IMR-90 (cell line): ENCODE data around the gene PUDP. TPM values are rescaled to one million over a fixed set of nuclear protein-coding genes. Genes with fewer than 3 reads are reported as not detected.

Source experiments
- ATAC-seq: fragments of 200-7000 bp; cut with Tn5 transposase; 2 replicates; pipeline ENCODE4 v1.9.1; 2020; ENCODE audit warnings: low read depth, mild to moderate bottlenecking, moderate library complexity
- BruUV-seq: library from RNA; stranded (reverse); fragments of 400-500 nt; replicated peaks from 2 replicates; lab custom pipeline; 2021; lab: Mats Ljungman, UMichigan
- CTCF ChIA-PET: fragments of 300-600 bp; formaldehyde crosslinking; extraction: SDS; loops from one replicate; lab custom pipeline; 2021; ENCODE audit warnings: antibody characterized with exemption; lab: Yijun Ruan, JAX
- POLR2A ChIA-PET: fragments of 300-600 bp; sonication (Branson Sonifier 250); formaldehyde crosslinking; loops from one replicate; lab custom pipeline; 2022; ENCODE audit warnings: antibody characterized with exemption; ENCODE audit not compliant: unreplicated experiment; lab: Charles Lee
- DNase-seq: peaks from one replicate; pipeline ENCODE4 v3.0.0; 2013
- H2AFZ ChIP-seq: replicated peaks from 2 replicates; pipeline ENCODE3; 2013; ENCODE audit warnings: low read length, mild to moderate bottlenecking; ENCODE audit not compliant: poor library complexity
- H2AK5ac ChIP-seq: 2 replicates; pipeline ENCODE4 v1.6.1; 2013; ENCODE audit warnings: low read depth, low read length, inconsistent platforms
- H2AK9ac ChIP-seq: replicated peaks from 2 replicates; pipeline ENCODE3; 2013; ENCODE audit warnings: mild to moderate bottlenecking, low read depth, low read length, moderate library complexity; ENCODE audit not compliant: poor library complexity
- H2BK120ac ChIP-seq: 2 replicates; pipeline ENCODE4 v1.6.1; 2013; ENCODE audit warnings: low read depth, low read length, inconsistent platforms
- H2BK15ac ChIP-seq: 3 replicates; pipeline ENCODE4 v1.6.1; 2013; ENCODE audit warnings: low read depth, low read length, inconsistent platforms
- H2BK20ac ChIP-seq: 2 replicates; pipeline ENCODE4 v1.6.1; 2013; ENCODE audit warnings: low read depth, mild to moderate bottlenecking, inconsistent platforms, low read length, moderate library complexity
- H2BK5ac ChIP-seq: 2 replicates; pipeline ENCODE4 v1.6.1; 2013; ENCODE audit warnings: mild to moderate bottlenecking, low read depth, low read length, inconsistent platforms; ENCODE audit not compliant: poor library complexity, severe bottlenecking
- H3K14ac ChIP-seq: replicated peaks from 2 replicates; pipeline ENCODE4 v1.6.1; 2013; ENCODE audit warnings: low read depth, low read length, inconsistent platforms
- H3K18ac ChIP-seq: 2 replicates; pipeline ENCODE4 v1.6.1; 2013; ENCODE audit warnings: low read depth, low read length, control low read depth
- H3K23ac ChIP-seq: 2 replicates; pipeline ENCODE4 v1.6.1; 2013; ENCODE audit warnings: low read depth, low read length, inconsistent platforms
- H3K27ac ChIP-seq: 2 replicates; pipeline ENCODE4 v1.5.1; 2013; ENCODE audit warnings: mild to moderate bottlenecking, control low read depth, low read length; ENCODE audit not compliant: insufficient read depth
- H3K27me3 ChIP-seq: 2 replicates; pipeline ENCODE4 v1.6.1; 2013; ENCODE audit warnings: low read length; ENCODE audit not compliant: control insufficient read depth, insufficient read depth
- H3K36me3 ChIP-seq: 2 replicates; pipeline ENCODE4 v1.6.1; 2013; ENCODE audit warnings: low read length, mixed read lengths; ENCODE audit not compliant: control insufficient read depth, insufficient read depth
- H3K4ac ChIP-seq: 2 replicates; pipeline ENCODE4 v1.6.1; 2013; ENCODE audit warnings: low read depth, low read length, inconsistent platforms
- H3K4me1 ChIP-seq: 2 replicates; pipeline ENCODE4 v1.6.1; 2013; ENCODE audit warnings: low read length, mixed read lengths; ENCODE audit not compliant: control insufficient read depth, insufficient read depth
- H3K4me2 ChIP-seq: 2 replicates; pipeline ENCODE4 v1.6.1; 2013; ENCODE audit warnings: low read depth, mild to moderate bottlenecking, control low read depth, low read length, moderate library complexity
- H3K4me3 ChIP-seq: 2 replicates; pipeline ENCODE4 v1.5.1; 2013; ENCODE audit warnings: low read depth, mild to moderate bottlenecking, control low read depth, low read length, moderate library complexity; ENCODE audit not compliant: insufficient read depth
- H3K56ac ChIP-seq: 2 replicates; pipeline ENCODE4 v1.6.1; 2013; ENCODE audit warnings: low read length, inconsistent platforms; ENCODE audit not compliant: insufficient read depth; ENCODE audit errors: extremely low read depth
- H3K79me1 ChIP-seq, 2 experiments: 2 replicates each; pipeline ENCODE4 v1.6.1; 2013; ENCODE audit warnings: low read length in 2 of 2, inconsistent platforms in 1 of 2, low read depth in 1 of 2
- H3K9ac ChIP-seq: 2 replicates; pipeline ENCODE4 v1.6.1; 2013; ENCODE audit warnings: low read depth, low read length, control low read depth
- H3K9me1 ChIP-seq: 2 replicates; pipeline ENCODE4 v1.6.1; 2013; ENCODE audit warnings: low read length, inconsistent platforms; ENCODE audit not compliant: insufficient read depth
- H3K9me3 ChIP-seq: 2 replicates; pipeline ENCODE4 v1.6.1; 2013; ENCODE audit warnings: low read length; ENCODE audit not compliant: control insufficient read depth, insufficient read depth
- H4K20me1 ChIP-seq: 2 replicates; pipeline ENCODE4 v1.6.1; 2013; ENCODE audit warnings: low read length, inconsistent platforms; ENCODE audit not compliant: insufficient read depth
- H4K5ac ChIP-seq: 2 replicates; pipeline ENCODE4 v1.6.1; 2013; ENCODE audit warnings: mild to moderate bottlenecking, low read depth, low read length, control low read depth
- H4K8ac ChIP-seq, 2 experiments: 2 replicates each; pipeline ENCODE4 v1.6.1; 2013; ENCODE audit warnings: low read depth in 2 of 2, low read length in 2 of 2, control low read depth in 1 of 2, inconsistent platforms in 1 of 2
- H4K91ac ChIP-seq: 2 replicates; pipeline ENCODE4 v1.6.1; 2013; ENCODE audit warnings: low read depth, low read length, inconsistent platforms; ENCODE audit not compliant: insufficient read depth
- BHLHE40 ChIP-seq: fragments of 150-350 bp; IDR thresholded peaks from 2 replicates; pipeline ENCODE4 v1.6.1; 2016; ENCODE audit warnings: mild to moderate bottlenecking, low read depth, low read length
- CHD1 ChIP-seq: IDR thresholded peaks from 2 replicates; pipeline ENCODE4 v1.6.1; 2012; ENCODE audit warnings: low read depth, low read length, improper control_type of control experiment
- FOS ChIP-seq: fragments of 150-350 bp; IDR thresholded peaks from 2 replicates; pipeline ENCODE4 v1.6.1; 2016; ENCODE audit warnings: low read depth, low read length
- MAZ ChIP-seq: IDR thresholded peaks from 2 replicates; pipeline ENCODE4 v1.6.1; 2012; ENCODE audit warnings: low read depth, mild to moderate bottlenecking, low read length, improper control_type of control experiment, moderate library complexity, borderline replicate concordance
- NFE2L2 ChIP-seq: fragments of 150-350 bp; IDR thresholded peaks from 2 replicates; pipeline ENCODE4 v1.6.1; 2016; ENCODE audit warnings: low read depth, mild to moderate bottlenecking, low read length
- RAD21 ChIP-seq: IDR thresholded peaks from 2 replicates; pipeline ENCODE4 v1.6.1; 2012; ENCODE audit warnings: low read length, improper control_type of control experiment
- RCOR1 ChIP-seq: IDR thresholded peaks from 2 replicates; pipeline ENCODE4 v1.6.1; 2012; ENCODE audit warnings: mild to moderate bottlenecking, low read length, improper control_type of control experiment; ENCODE audit not compliant: insufficient replicate concordance
- SMC3 ChIP-seq: fragments of 150-350 bp; IDR thresholded peaks from 2 replicates; pipeline ENCODE4 v1.6.1; 2016; ENCODE audit warnings: low read depth, mild to moderate bottlenecking, antibody characterized with exemption, low read length, moderate library complexity
- WGBS, 2 experiments: methylation state at CpG; one replicate each; pipeline versions ENCODE4 v1.1.5 to v1.1.7; 2013; ENCODE audit warnings: missing lambda C conversion rate in 2 of 2; ENCODE audit not compliant: insufficient read length in 1 of 2; ENCODE audit errors: extremely low coverage in 2 of 2; 5-methylcytosine and 5-hydroxymethylcytosine counted together
- dilution Hi-C: fragments of 300-500 bp; cut with HindIII; formaldehyde crosslinking; loops from one replicate; pipeline ENCODE4 v1.14.3; 2018; ENCODE audit warnings: low sequenced_read_pairs; ENCODE audit not compliant: unreplicated experiment
- in situ Hi-C: fragments of 300-500 bp; cut with MboI; formaldehyde crosslinking; loops from 3 replicates; pipeline ENCODE4 v1.14.3; 2019; ENCODE audit warnings: low sequenced_read_pairs, inconsistent platforms, mixed read lengths
- intact Hi-C: fragments of 100-400 bp; cut with micrococcal nuclease; formaldehyde crosslinking; loops from 2 replicates; pipeline ENCODE4 v1.10.0; 2022
- polyA plus RNA-seq, 3 experiments: library from polyadenylated mRNA; depleted of rRNA; stranded (reverse); fragments of >200 nt; gene quantifications; 2 replicates each; pipeline ENCODE4 v1.2.3, GENCODE V29; 2012; ENCODE audit warnings: low replicate concordance in 1 of 3
- total RNA-seq: library from RNA; depleted of rRNA; stranded (reverse); fragments of >200 nt; gene quantifications from 2 replicates; pipeline ENCODE4 v1.2.3, GENCODE V29; 2012
- TF ChIP-seq, protein P1 (sequence below): fragments of 150-350 bp; IDR thresholded peaks from 2 replicates; pipeline ENCODE4 v1.6.1; 2016; ENCODE audit warnings: low read depth, mild to moderate bottlenecking, low read length, moderate library complexity, borderline replicate concordance
- TF ChIP-seq, protein P2 (sequence below): conservative IDR thresholded peaks from 2 replicates; pipeline ENCODE4 v1.5.1; 2012; ENCODE audit warnings: mild to moderate bottlenecking, low read depth, low read length, improper control_type of control experiment

Gene PUDP
- total and polyA plus RNA-seq, 2 of the 4 experiments (the other 2 are of a cell fraction) = 22.2 to 28.6 TPM

DNA sequence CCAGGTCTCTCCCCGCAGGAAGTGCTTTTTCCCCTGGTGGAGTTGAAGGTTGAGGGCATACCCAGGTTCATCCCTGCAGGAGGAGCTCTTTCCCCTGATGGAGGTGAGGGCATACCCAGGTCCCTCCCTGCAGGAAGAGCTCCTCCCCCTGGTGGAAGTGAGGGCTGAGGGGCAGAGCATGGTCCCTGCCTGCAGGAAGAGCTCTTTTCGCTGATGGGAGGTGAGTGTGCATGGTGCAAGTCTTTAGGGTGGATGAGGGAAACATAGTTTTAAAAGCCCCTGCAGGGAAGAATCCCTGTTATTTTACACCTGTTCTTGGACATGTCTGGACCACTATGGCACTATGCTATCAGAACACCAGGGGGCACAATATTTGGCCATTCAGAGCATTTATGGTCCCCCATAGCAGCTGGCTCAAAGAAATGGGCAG, 43.7 kb upstream of the PUDP start:
- Histone ChIP-seq H3K23ac (no peak overlapping the region), H3K27me3 (no peaks in the 10 kb centered on the region), H3K56ac (no peak overlapping the region), H2BK120ac (no peak overlapping the region), H2BK5ac (no peak overlapping the region), H2AFZ (no peak overlapping the region), H3K4me2 (no peak overlapping the region), H4K8ac (no peak overlapping the region), H3K27ac (no peak overlapping the region), H2BK20ac (no peak overlapping the region), H3K18ac (no peak overlapping the region), H3K4me1 (no peaks in the 10 kb centered on the region), H3K9me1 (no peaks in the 10 kb centered on the region), H3K4me3 (no peak overlapping the region), H4K5ac (no peak overlapping the region), H3K36me3 (no peaks in the 10 kb centered on the region), H3K9ac (no peak overlapping the region), H2BK15ac (no peak overlapping the region), H4K20me1 (no peaks in the 10 kb centered on the region), H3K14ac (no peak overlapping the region), H4K91ac (no peak overlapping the region), H2AK5ac (no peak overlapping the region), H3K9me3 (no peaks in the 10 kb centered on the region), H3K4ac (no peak overlapping the region), H2AK9ac (no peak overlapping the region), H3K79me1 (no peaks in the 10 kb centered on the region)
- dilution Hi-C loops = no loop called here
- TF ChIP-seq MAZ (no peak), RAD21 (peak; percentile 27; the same call in 1 of the 2 replicates), BHLHE40 (no peak), NFE2L2 (no peak), RCOR1 (no peak), CHD1 (no peak), FOS (no peak), SMC3 (peak; percentile 35; the same call in 1 of the 2 replicates)
- TF ChIP-seq, protein P1, sequence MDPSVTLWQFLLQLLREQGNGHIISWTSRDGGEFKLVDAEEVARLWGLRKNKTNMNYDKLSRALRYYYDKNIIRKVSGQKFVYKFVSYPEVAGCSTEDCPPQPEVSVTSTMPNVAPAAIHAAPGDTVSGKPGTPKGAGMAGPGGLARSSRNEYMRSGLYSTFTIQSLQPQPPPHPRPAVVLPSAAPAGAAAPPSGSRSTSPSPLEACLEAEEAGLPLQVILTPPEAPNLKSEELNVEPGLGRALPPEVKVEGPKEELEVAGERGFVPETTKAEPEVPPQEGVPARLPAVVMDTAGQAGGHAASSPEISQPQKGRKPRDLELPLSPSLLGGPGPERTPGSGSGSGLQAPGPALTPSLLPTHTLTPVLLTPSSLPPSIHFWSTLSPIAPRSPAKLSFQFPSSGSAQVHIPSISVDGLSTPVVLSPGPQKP = no peak
- TF ChIP-seq, protein P2, sequence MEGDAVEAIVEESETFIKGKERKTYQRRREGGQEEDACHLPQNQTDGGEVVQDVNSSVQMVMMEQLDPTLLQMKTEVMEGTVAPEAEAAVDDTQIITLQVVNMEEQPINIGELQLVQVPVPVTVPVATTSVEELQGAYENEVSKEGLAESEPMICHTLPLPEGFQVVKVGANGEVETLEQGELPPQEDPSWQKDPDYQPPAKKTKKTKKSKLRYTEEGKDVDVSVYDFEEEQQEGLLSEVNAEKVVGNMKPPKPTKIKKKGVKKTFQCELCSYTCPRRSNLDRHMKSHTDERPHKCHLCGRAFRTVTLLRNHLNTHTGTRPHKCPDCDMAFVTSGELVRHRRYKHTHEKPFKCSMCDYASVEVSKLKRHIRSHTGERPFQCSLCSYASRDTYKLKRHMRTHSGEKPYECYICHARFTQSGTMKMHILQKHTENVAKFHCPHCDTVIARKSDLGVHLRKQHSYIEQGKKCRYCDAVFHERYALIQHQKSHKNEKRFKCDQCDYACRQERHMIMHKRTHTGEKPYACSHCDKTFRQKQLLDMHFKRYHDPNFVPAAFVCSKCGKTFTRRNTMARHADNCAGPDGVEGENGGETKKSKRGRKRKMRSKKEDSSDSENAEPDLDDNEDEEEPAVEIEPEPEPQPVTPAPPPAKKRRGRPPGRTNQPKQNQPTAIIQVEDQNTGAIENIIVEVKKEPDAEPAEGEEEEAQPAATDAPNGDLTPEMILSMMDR = peak; percentile 29
- DNase-seq = peak; percentile 5
- ChIA-PET POLR2A (no interaction called here), CTCF (interaction anchor here (0.8 to 0.9 kb wide), 2 partner anchors 125 to 140 kb away, joined by 4 to 7 read pairs; no protein-coding TSS in a partner anchor)
- in situ Hi-C loops = no loop called here
- intact Hi-C loops = loop anchor here (5.0 kb wide), 1 partner anchor 736 kb away; the partner anchor contains the start of gene PNPLA4
- no TSS peak for BruUV-seq
- no peak for ATAC-seq
- WGBS, 2 experiments = no CpG with 5 or more reads among the region's 2 CpGs
